HL-60 (cell line): ENCODE measurements around the gene PCCA.

Source experiments
- DNase-seq, 2 experiments: peaks; one replicate each; pipeline ENCODE4 v3.0.0-alpha.2; 2010 to 2020; ENCODE audit warnings: low read depth in 1 of 2, low spot score in 1 of 2
- H3K27ac ChIP-seq: fragments of 250-450 bp; sonication (Bioruptor Pico); replicated peaks from 2 replicates; pipeline ENCODE4 v1.5.1; 2020; ENCODE audit warnings: mild to moderate bottlenecking, moderate library complexity
- H3K27me3 ChIP-seq: fragments of 250-450 bp; sonication (Bioruptor Pico); 2 replicates; pipeline ENCODE4 v1.5.1; 2021; ENCODE audit warnings: mild to moderate bottlenecking, moderate library complexity; ENCODE audit not compliant: insufficient read depth, poor library complexity, severe bottlenecking
- H3K4me3 ChIP-seq: replicated peaks from 2 replicates; pipeline ENCODE4 v1.5.1; 2011; ENCODE audit warnings: mild to moderate bottlenecking, control low read depth, low read length; ENCODE audit not compliant: insufficient read depth
- CTCF ChIP-seq: IDR thresholded peaks from one replicate; pipeline ENCODE4 v1.5.1; 2011; ENCODE audit warnings: low read length, control low read depth, inconsistent platforms; ENCODE audit not compliant: insufficient read depth
- GABPA ChIP-seq: IDR thresholded peaks from 2 replicates; pipeline ENCODE4 v1.6.1; 2012; ENCODE audit warnings: low read depth
- POLR2AphosphoS5 ChIP-seq: IDR thresholded peaks from 2 replicates; pipeline ENCODE4 v1.6.1; 2012; ENCODE audit warnings: low read depth
- REST ChIP-seq: IDR thresholded peaks from 2 replicates; pipeline ENCODE4 v1.6.1; 2012; ENCODE audit warnings: low read depth; ENCODE audit not compliant: insufficient replicate concordance
- SPI1 ChIP-seq: IDR thresholded peaks from 2 replicates; pipeline ENCODE4 v1.6.1; 2012; ENCODE audit warnings: low read depth, mild to moderate bottlenecking, borderline replicate concordance

Gene PCCA

GRCh38 chr13:100398360-100398759 lies 309.5 kb downstream of the PCCA start:
- no peaks in the 10 kb centered on the region for H3K27me3 ChIP-seq
- no peak overlapping the region for H3K4me3 ChIP-seq
- DNase-seq: no peak
- no peak overlapping the region for H3K27ac ChIP-seq
- TF ChIP-seq REST (no peak), GABPA (no peak), POLR2AphosphoS5 (no peak), CTCF (no peak), SPI1 (no peak)

GRCh38 chr13:100399455-100399854 lies 310.6 kb downstream of the PCCA start:
- TF ChIP-seq REST: no peak
- no peak for TF ChIP-seq POLR2AphosphoS5
- TF ChIP-seq GABPA: no peak
- TF ChIP-seq CTCF: no peak
- no peak for TF ChIP-seq SPI1
- no peak for DNase-seq

GRCh38 chr13:100403675-100404074 lies 314.8 kb downstream of the PCCA start:
- TF ChIP-seq SPI1 (no peak), CTCF (no peak), REST (no peak), POLR2AphosphoS5 (no peak), GABPA (no peak)
- DNase-seq: no peak
- no peaks in the 10 kb centered on the region for H3K27me3 ChIP-seq
- no peak overlapping the region for H3K4me3 ChIP-seq
- no peak overlapping the region for H3K27ac ChIP-seq

More at GRCh38 chr13:100399455-100399854, 310.6 kb downstream of the PCCA start:
- H3K4me3 ChIP-seq: no peak overlapping the region
- no peak overlapping the region for H3K27ac ChIP-seq
- no peaks in the 10 kb centered on the region for H3K27me3 ChIP-seq
